WERI-Rb-1 (cell line): ENCODE data around the gene LILRB3.
"Not testable (repeated sequence)": the region's sequence is repeated elsewhere in the genome, so short reads cannot be mapped to it uniquely, and the experiment has no call there.

Experiments
- DNase-seq: peaks from one replicate; pipeline ENCODE4 v3.0.0-alpha.2; 2020
- H3K27ac ChIP-seq: fragments of 250-450 bp; sonication (Bioruptor Pico); 2 replicates; pipeline ENCODE4 v1.5.1; 2020; ENCODE audit warnings: mild to moderate bottlenecking, moderate library complexity
- H3K27me3 ChIP-seq: fragments of 250-450 bp; sonication (Bioruptor Pico); 2 replicates; pipeline ENCODE4 v1.5.1; 2021; ENCODE audit warnings: mild to moderate bottlenecking, low read depth, moderate library complexity; ENCODE audit not compliant: insufficient read depth, severe bottlenecking
- H3K36me3 ChIP-seq: fragments of 250-450 bp; sonication (Bioruptor Pico); 2 replicates; pipeline ENCODE4 v1.5.1; 2020; ENCODE audit warnings: mild to moderate bottlenecking, moderate library complexity
- H3K4me3 ChIP-seq: 2 replicates; pipeline ENCODE4 v1.5.1; 2011; ENCODE audit warnings: low read depth, mild to moderate bottlenecking, control low read depth, low read length
- H3K9me3 ChIP-seq: fragments of 250-450 bp; sonication (Bioruptor Pico); 2 replicates; pipeline ENCODE4 v1.5.1; 2021; ENCODE audit warnings: mild to moderate bottlenecking, moderate library complexity; ENCODE audit not compliant: severe bottlenecking
- CTCF ChIP-seq: IDR thresholded peaks from 2 replicates; pipeline ENCODE4 v1.5.1; 2011; ENCODE audit warnings: low read depth, mild to moderate bottlenecking, control low read depth, inconsistent platforms, low read length

Gene LILRB3

GRCh38 chr19:54209811-54210494, 12.9 kb downstream of the LILRB3 start:
- peaks cover 51% of the 10 kb centered on the region for H3K36me3 ChIP-seq
- H3K27me3 ChIP-seq = no peaks in the 10 kb centered on the region
- no peaks in the 10 kb centered on the region for H3K9me3 ChIP-seq
- no peak for TF ChIP-seq CTCF
- peak overlapping the region; percentile 33; the same call in 1 of the 2 replicates for H3K27ac ChIP-seq
- DNase-seq = no peak
- H3K4me3 ChIP-seq = no peak overlapping the region

- no peaks in the 10 kb centered on the region for H3K9me3 ChIP-seq
- DNase-seq = no peak
- no peak for TF ChIP-seq CTCF
- no peaks in the 10 kb centered on the region for H3K27me3 ChIP-seq
- no peak overlapping the region for H3K4me3 ChIP-seq
- H3K36me3 ChIP-seq = peaks cover 59% of the 10 kb centered on the region
- no peak overlapping the region for H3K27ac ChIP-seq
Observed at GRCh38 chr19:54209058-54209810, 13.6 kb downstream of the LILRB3 start.

- Histone ChIP-seq H3K36me3 (peaks cover 64% of the 10 kb centered on the region), H3K27ac (no peak overlapping the region), H3K27me3 (no peaks in the 10 kb centered on the region), H3K4me3 (no peak overlapping the region), H3K9me3 (no peaks in the 10 kb centered on the region)
- DNase-seq = no peak
- no peak for TF ChIP-seq CTCF
Observed at GRCh38 chr19:54208784-54209057, 14.1 kb downstream of the LILRB3 start.

GRCh38 chr19:54207983-54208783, 14.6 kb downstream of the LILRB3 start:
- no peak for DNase-seq
- TF ChIP-seq CTCF = no peak
- no peaks in the 10 kb centered on the region for H3K9me3 ChIP-seq
- peaks cover 69% of the 10 kb centered on the region for H3K36me3 ChIP-seq
- H3K27ac ChIP-seq = no peak overlapping the region
- H3K4me3 ChIP-seq = no peak overlapping the region
- no peaks in the 10 kb centered on the region for H3K27me3 ChIP-seq

- no peak overlapping the region for H3K4me3 ChIP-seq
- DNase-seq = no peak
- H3K27me3 ChIP-seq = no peaks in the 10 kb centered on the region
- no peaks in the 10 kb centered on the region for H3K9me3 ChIP-seq
- TF ChIP-seq CTCF = no peak
- no peak overlapping the region for H3K27ac ChIP-seq
- peaks cover 75% of the 10 kb centered on the region for H3K36me3 ChIP-seq
Observed at GRCh38 chr19:54207676-54207982, 15.2 kb downstream of the LILRB3 start.

GRCh38 chr19:54207193-54207592, 15.6 kb downstream of the LILRB3 start:
- not testable (repeated sequence) for H3K9me3 ChIP-seq, H3K4me3 ChIP-seq, DNase-seq, H3K27me3 ChIP-seq, H3K27ac ChIP-seq
- H3K36me3 ChIP-seq = peaks cover 79% of the 10 kb centered on the region
